BJ (cell line): ENCODE measurements around the gene POGLUT2. TPM values are rescaled to one million over a fixed set of nuclear protein-coding genes. Genes with fewer than 3 reads are reported as not detected.

ENCODE experiments used
- CTCF ChIA-PET: fragments of 350-600 bp; formaldehyde crosslinking; extraction: SDS; loops from one replicate; lab custom pipeline; 2021; ENCODE audit warnings: antibody characterized with exemption, inconsistent platforms; lab: Yijun Ruan, JAX
- POLR2A ChIA-PET: fragments of 300-600 bp; sonication (Branson Sonifier 250); formaldehyde crosslinking; extraction: SDS; loops from one replicate; lab custom pipeline; 2021; ENCODE audit warnings: antibody characterized with exemption; lab: Charles Lee
- DNase-seq: peaks from one replicate; pipeline ENCODE4 v3.0.0-alpha.2; 2011; ENCODE audit warnings: low read depth
- H3K27me3 ChIP-seq: 2 replicates; pipeline ENCODE4 v1.6.0; 2011; ENCODE audit warnings: low read length; ENCODE audit not compliant: control insufficient read depth, insufficient read depth
- H3K36me3 ChIP-seq: 2 replicates; pipeline ENCODE4 v1.5.1; 2011; ENCODE audit warnings: low read length; ENCODE audit not compliant: control insufficient read depth, insufficient read depth
- H3K4me3 ChIP-seq: 2 replicates; pipeline ENCODE4 v1.5.1; 2011; ENCODE audit warnings: low read depth, mild to moderate bottlenecking, control low read depth, low read length
- CTCF ChIP-seq: IDR thresholded peaks from 2 replicates; pipeline ENCODE4 v1.5.1; 2011; ENCODE audit warnings: low read depth, mild to moderate bottlenecking, control low read depth, inconsistent platforms, low read length, moderate library complexity; ENCODE audit not compliant: insufficient read depth
- polyA plus RNA-seq: library from polyadenylated mRNA; depleted of rRNA; stranded (reverse); fragments of >200 nt; gene quantifications from 2 replicates; pipeline ENCODE4 v1.2.3, GENCODE V29; 2011

The POGLUT2 gene
- polyA plus RNA-seq, 1 experiment = 11.0 TPM

DNA sequence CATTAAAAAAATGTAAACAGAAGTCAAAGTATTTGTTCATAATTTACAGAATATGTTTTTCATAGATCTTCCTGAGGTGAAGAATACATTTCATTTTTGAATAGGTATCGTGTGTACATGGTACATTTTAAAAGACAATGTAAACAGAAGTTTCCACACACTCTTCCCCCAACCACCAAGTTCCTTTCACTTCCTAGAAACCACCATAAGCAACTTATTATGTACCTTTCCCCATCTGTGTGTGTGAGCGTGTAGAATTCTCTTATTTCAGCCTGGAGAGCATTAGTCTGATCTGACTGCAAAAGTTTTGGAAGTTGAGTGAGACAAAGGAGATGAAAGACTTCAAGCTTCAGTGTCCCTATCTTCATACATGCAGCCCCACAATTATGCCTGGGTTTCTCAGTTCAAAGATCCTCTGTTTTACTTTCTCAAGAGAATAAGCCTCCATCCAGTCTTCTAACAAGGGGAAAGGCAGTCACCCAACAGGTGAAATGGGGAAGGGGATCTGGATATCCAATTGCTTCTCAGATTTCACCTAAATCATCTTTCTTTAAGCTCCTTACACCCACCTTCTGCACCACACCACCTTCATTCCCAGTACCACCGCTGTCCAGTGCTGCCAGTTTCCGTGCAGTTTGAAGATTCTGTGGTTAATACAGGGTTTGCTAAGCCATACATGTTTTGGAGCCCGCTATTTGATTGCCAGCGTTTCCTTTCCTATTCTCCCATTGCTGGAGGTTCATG, 27.3 kb downstream of the POGLUT2 start:
- Histone ChIP-seq H3K4me3 (no peak overlapping the region), H3K36me3 (no peaks in the 10 kb centered on the region), H3K27me3 (no peaks in the 10 kb centered on the region)
- POLR2A ChIA-PET = no interaction called here
- CTCF ChIA-PET = interaction anchor here (0.6 to 1.1 kb wide), 2 partner anchors 29 to 46 kb away, joined by 3 read pairs; no protein-coding TSS in a partner anchor
- no peak for TF ChIP-seq CTCF
- no peak for DNase-seq

GRCh38 chr13:102770435-102770834, 28.3 kb downstream of the POGLUT2 start:
- CTCF ChIA-PET = interaction anchor here (0.9 to 2.5 kb wide), 4 partner anchors 13 to 189 kb away, joined by 3 to 6 read pairs (median 4); no protein-coding TSS in a partner anchor
- Histone ChIP-seq H3K4me3 (no peak overlapping the region), H3K36me3 (no peaks in the 10 kb centered on the region), H3K27me3 (no peaks in the 10 kb centered on the region)
- POLR2A ChIA-PET = no interaction called here
- no peak for TF ChIP-seq CTCF
- no peak for DNase-seq

- ChIA-PET POLR2A (no interaction called here), CTCF (interaction anchor here (0.9 to 2.5 kb wide), 7 partner anchors 12 to 198 kb away, joined by 3 to 9 read pairs (median 4); no protein-coding TSS in a partner anchor)
- Histone ChIP-seq H3K36me3 (no peaks in the 10 kb centered on the region), H3K27me3 (no peaks in the 10 kb centered on the region), H3K4me3 (no peak overlapping the region)
- no peak for DNase-seq
- no peak for TF ChIP-seq CTCF
Measured at GRCh38 chr13:102769679-102770078, 29.1 kb downstream of the POGLUT2 start.

GRCh38 chr13:102768909-102769308, 29.9 kb downstream of the POGLUT2 start:
- POLR2A ChIA-PET = no interaction called here

More at GRCh38 chr13:102768909-102769308, 29.9 kb downstream of the POGLUT2 start:
- no peak for DNase-seq
- no peak for TF ChIP-seq CTCF
- no peaks in the 10 kb centered on the region for H3K27me3 ChIP-seq
- CTCF ChIA-PET = interaction anchor here (0.7 to 2.5 kb wide), 7 partner anchors 12 to 197 kb away, joined by 3 to 9 read pairs (median 4); no protein-coding TSS in a partner anchor
- no peak overlapping the region for H3K4me3 ChIP-seq
- H3K36me3 ChIP-seq = no peaks in the 10 kb centered on the region
